ENCODE data around the gene CDHR3. TPM values are rescaled to one million over a fixed set of nuclear protein-coding genes. Genes with fewer than 3 reads are reported as not detected.

Gene CDHR3
- total and polyA plus RNA-seq, 9 of the 15 experiments (the other 6 are each of a cell fraction or from before 2014, with no cell fraction given): 0.03 to 0.66 (median 0.24) TPM; not detected in 1

DNA sequence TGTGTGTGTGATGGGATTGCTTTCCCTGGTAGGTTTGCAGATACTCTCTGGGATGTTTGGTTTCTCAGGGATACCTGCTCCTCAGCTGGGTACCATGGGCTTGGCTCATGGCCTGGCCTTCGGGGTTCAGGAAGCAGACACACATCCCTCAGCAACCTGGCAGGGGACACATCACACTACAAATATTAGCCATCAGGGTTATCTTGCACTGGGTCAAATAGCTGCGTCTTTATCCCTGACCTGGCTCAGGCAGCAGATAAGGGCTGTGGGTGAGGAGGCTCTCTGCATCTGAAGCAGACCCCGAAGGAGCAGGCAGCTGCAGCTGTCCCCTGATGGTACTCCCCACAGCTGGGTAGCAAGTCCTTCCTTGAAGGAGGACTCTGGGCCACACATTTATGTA is 25.7 kb upstream of the CDHR3 start (continued):
- TF ChIP-seq, protein P1, sequence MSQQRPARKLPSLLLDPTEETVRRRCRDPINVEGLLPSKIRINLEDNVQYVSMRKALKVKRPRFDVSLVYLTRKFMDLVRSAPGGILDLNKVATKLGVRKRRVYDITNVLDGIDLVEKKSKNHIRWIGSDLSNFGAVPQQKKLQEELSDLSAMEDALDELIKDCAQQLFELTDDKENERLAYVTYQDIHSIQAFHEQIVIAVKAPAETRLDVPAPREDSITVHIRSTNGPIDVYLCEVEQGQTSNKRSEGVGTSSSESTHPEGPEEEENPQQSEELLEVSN (IDR thresholded peaks at IDR 0.05; ENCODE audit: borderline replicate concordance in 1 of 2, extremely low read depth in 1 of 2, insufficient read depth in 1 of 2, insufficient read length in 1 of 2, low read depth in 1 of 2, low read length in 1 of 2, poor library complexity in 1 of 2, severe bottlenecking in 1 of 2): no peak
- no peak for TF ChIP-seq NFATC3 (IDR thresholded peaks at IDR 0.05)
- no peak for TF ChIP-seq ZNF253 (CRISPR knock-in tag; conservative IDR thresholded peaks at IDR 0.05)

DNA sequence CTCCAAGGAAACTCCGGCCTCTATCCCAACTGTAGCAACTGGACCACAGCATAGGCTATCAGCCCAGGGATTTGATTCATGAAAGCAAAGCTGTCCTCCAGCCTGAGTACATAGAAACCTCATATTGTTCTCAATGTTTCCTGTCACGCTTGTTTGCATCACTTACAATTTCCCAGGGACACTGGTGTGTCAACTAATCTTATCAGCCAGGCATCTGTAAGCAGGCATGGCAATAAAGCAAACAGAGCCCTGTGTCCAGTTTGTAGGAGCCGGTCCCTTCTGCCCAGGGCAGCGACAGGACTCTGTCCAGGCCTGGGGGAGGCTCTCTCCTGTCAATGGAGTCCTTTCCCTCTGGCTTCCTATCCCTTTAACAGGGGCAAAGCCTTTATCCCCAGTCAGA is 23.0 kb upstream of the CDHR3 start:
- CTCF ChIA-PET (ENCODE audit: low intra/inter-chr PET ratio): no interaction called here
- no peaks in the 10 kb centered on the region for H3K79me2 ChIP-seq (ENCODE audit: control insufficient read depth, insufficient read depth, low read length)
- intact Hi-C loops (cut with micrococcal nuclease) (loop anchor here (10.0 kb wide), 1 partner anchor 285 kb away; no protein-coding TSS in a partner anchor), in situ Hi-C loops (cut with MboI) (no loop called here)
- peaks cover 17 to 41% of the 10 kb centered on the region in 2 experiments for H3K27me3 ChIP-seq (ENCODE audit: control insufficient read depth in 2 of 2, insufficient read depth in 2 of 2, low read length in 2 of 2)
- WGBS (ENCODE audit: insufficient coverage, low coverage, missing lambda C conversion rate): 0% methylated on average over 4 of the region's 4 CpGs
- H3K4me1 ChIP-seq (replicated peaks in 1 of 2; ENCODE audit: control insufficient read depth in 2 of 2, insufficient read depth in 2 of 2, low read length in 2 of 2): no peaks in the 10 kb centered on the region
- H3K9ac ChIP-seq (ENCODE audit: insufficient read depth in 1 of 2, low read depth in 2 of 2, low read length in 2 of 2): no peak overlapping the region
- H3K36me3 ChIP-seq (ENCODE audit: control insufficient read depth, insufficient read depth, low read length): no peaks in the 10 kb centered on the region
- ATAC-seq (no peak), DNase-seq (ENCODE audit: extremely low read depth in 1 of 4, low spot score in 3 of 4) (no peak), FAIRE-seq (no peak)
- no peaks in the 10 kb centered on the region for H3K9me3 ChIP-seq (replicated peaks; ENCODE audit: control insufficient read depth, insufficient read depth, low read depth, low read length)
- H4K20me1 ChIP-seq (replicated peaks; ENCODE audit: control insufficient read depth, insufficient read depth, low read length): no peaks in the 10 kb centered on the region
- H3K9me1 ChIP-seq (ENCODE audit: control insufficient read depth, insufficient read depth, low read length): no peaks in the 10 kb centered on the region
- no peak overlapping the region for H2AFZ ChIP-seq (ENCODE audit: low read depth, low read length)
- no TSS peak for BruUV-seq (replicated peaks)
- no peak overlapping the region for H3K4me2 ChIP-seq (ENCODE audit: insufficient read depth, low read length)
- no peak overlapping the region for H3K27ac ChIP-seq (ENCODE audit: extremely low read depth, low read depth, low read length)
- no peak overlapping the region for H3K4me3 ChIP-seq
- POLR2A ChIA-PET: no interaction called here
- TF ChIP-seq ZNF263 (CRISPR knock-in tag; IDR thresholded peaks at IDR 0.05; ENCODE audit: borderline replicate concordance) (no peak), NR2C1 (IDR thresholded peaks at IDR 0.05) (no peak), NR2C1 (tag; IDR thresholded peaks at IDR 0.05) (no peak), GTF2F1 (IDR thresholded peaks at IDR 0.05; ENCODE audit: low read depth, low read length) (no peak), ZNF589 (CRISPR knock-in tag; IDR thresholded peaks at IDR 0.05; ENCODE audit: low read depth) (no peak), RUNX1 (IDR thresholded peaks at IDR 0.05; ENCODE audit: low read depth) (no peak), ZNF133 (CRISPR knock-in tag; IDR thresholded peaks at IDR 0.05) (no peak), TCFL5 (CRISPR knock-in tag; conservative IDR thresholded peaks at IDR 0.05) (no peak), ZNF165 (CRISPR knock-in tag; IDR thresholded peaks at IDR 0.05; ENCODE audit: borderline replicate concordance) (no peak), MAFG (tag; conservative IDR thresholded peaks at IDR 0.05) (no peak), ZBED1 (IDR thresholded peaks at IDR 0.05) (no peak), STAG1 (CRISPR knock-in tag; IDR thresholded peaks at IDR 0.05; ENCODE audit: borderline replicate concordance) (no peak), EGR1 (conservative IDR thresholded peaks at IDR 0.05) (no peak), RNF2 (IDR thresholded peaks at IDR 0.05) (no peak), NFE2L1 (tag; IDR thresholded peaks at IDR 0.05; ENCODE audit: borderline replicate concordance, low read depth) (no peak)
- TF ChIP-seq, protein P2, sequence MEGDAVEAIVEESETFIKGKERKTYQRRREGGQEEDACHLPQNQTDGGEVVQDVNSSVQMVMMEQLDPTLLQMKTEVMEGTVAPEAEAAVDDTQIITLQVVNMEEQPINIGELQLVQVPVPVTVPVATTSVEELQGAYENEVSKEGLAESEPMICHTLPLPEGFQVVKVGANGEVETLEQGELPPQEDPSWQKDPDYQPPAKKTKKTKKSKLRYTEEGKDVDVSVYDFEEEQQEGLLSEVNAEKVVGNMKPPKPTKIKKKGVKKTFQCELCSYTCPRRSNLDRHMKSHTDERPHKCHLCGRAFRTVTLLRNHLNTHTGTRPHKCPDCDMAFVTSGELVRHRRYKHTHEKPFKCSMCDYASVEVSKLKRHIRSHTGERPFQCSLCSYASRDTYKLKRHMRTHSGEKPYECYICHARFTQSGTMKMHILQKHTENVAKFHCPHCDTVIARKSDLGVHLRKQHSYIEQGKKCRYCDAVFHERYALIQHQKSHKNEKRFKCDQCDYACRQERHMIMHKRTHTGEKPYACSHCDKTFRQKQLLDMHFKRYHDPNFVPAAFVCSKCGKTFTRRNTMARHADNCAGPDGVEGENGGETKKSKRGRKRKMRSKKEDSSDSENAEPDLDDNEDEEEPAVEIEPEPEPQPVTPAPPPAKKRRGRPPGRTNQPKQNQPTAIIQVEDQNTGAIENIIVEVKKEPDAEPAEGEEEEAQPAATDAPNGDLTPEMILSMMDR (IDR thresholded peaks at IDR 0.05 in 2 of 3, conservative IDR thresholded peaks at IDR 0.05 in 1 of 3; ENCODE audit: insufficient read depth in 2 of 3, low read depth in 1 of 3, low read length in 3 of 3): no peak
- TF ChIP-seq, protein P3, sequence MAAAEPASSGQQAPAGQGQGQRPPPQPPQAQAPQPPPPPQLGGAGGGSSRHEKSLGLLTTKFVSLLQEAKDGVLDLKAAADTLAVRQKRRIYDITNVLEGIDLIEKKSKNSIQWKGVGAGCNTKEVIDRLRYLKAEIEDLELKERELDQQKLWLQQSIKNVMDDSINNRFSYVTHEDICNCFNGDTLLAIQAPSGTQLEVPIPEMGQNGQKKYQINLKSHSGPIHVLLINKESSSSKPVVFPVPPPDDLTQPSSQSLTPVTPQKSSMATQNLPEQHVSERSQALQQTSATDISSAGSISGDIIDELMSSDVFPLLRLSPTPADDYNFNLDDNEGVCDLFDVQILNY (CRISPR knock-in tag; IDR thresholded peaks at IDR 0.05): no peak

Measured in K562 (cell line).